ENCODE measurements around the gene SFXN3. TPM values are rescaled to one million over a fixed set of nuclear protein-coding genes. Genes with fewer than 3 reads are reported as not detected.

The SFXN3 gene
- total RNA-seq, 1 experiment from 2014 or later: 2.8 TPM

- no peaks in the 10 kb centered on the region; the same call in 1 of the 2 replicates for H3K4me1 ChIP-seq (ENCODE audit: insufficient read depth, low read length)
- no peaks in the 10 kb centered on the region for H3K36me3 Mint-ChIP-seq (ENCODE audit: insufficient read depth in 1 of 3, low read depth in 3 of 3)
- no peak overlapping the region for H2BK20ac ChIP-seq (ENCODE audit: low read depth, low read length, poor library complexity, severe bottlenecking)
- peaks cover 49% of the 10 kb centered on the region for H3K27me3 Mint-ChIP-seq (ENCODE audit: low read depth)
- no peaks in the 10 kb centered on the region for H3K79me2 ChIP-seq (ENCODE audit: insufficient read depth, low read length)
- peaks cover 8% of the 10 kb centered on the region; the same call in 1 of the 2 replicates for H3K27me3 ChIP-seq (ENCODE audit: insufficient read depth, low read length)
- H4K91ac ChIP-seq (ENCODE audit: insufficient read length, low read depth, low read length): no peak overlapping the region
- H2BK5ac ChIP-seq (ENCODE audit: insufficient read length, low read length): no peak overlapping the region
- H3K23me2 ChIP-seq (ENCODE audit: insufficient read length, low read depth, low read length, poor library complexity, severe bottlenecking): peaks cover 6% of the 10 kb centered on the region
- no peak overlapping the region for H4K8ac ChIP-seq (replicated peaks; ENCODE audit: insufficient read length, low read depth, low read length)
- no peak overlapping the region for H3K4me2 ChIP-seq (ENCODE audit: insufficient read depth, insufficient read length, low read length)
- H3T11ph ChIP-seq (ENCODE audit: low read length): no peak overlapping the region
- H3K14ac ChIP-seq (ENCODE audit: insufficient read depth, low read length): no peak overlapping the region
- no peak overlapping the region for H3K18ac ChIP-seq (ENCODE audit: insufficient read length, low read depth, low read length)
- H3K4me3 Mint-ChIP-seq: no peak overlapping the region
- H3K56ac ChIP-seq (ENCODE audit: insufficient read length, low read depth, low read length): no peak overlapping the region
- H3K79me1 ChIP-seq (ENCODE audit: insufficient read depth, low read depth, low read length, poor library complexity, severe bottlenecking): no peaks in the 10 kb centered on the region
- H2BK15ac ChIP-seq (ENCODE audit: low read depth, low read length): no peak overlapping the region
- no peak overlapping the region for H2BK120ac ChIP-seq (ENCODE audit: low read depth, low read length, poor library complexity, severe bottlenecking)
- no peak for DNase-seq
- H3K9me3 ChIP-seq (ENCODE audit: control insufficient read depth, low read depth, low read length): no peaks in the 10 kb centered on the region
- H3K27ac ChIP-seq (ENCODE audit: insufficient read length, low read depth, low read length): no peak overlapping the region
- no peak overlapping the region for H3K4ac ChIP-seq (ENCODE audit: low read depth, low read length)
- H4K20me1 ChIP-seq (ENCODE audit: control insufficient read depth, insufficient read depth, insufficient read length): no peaks in the 10 kb centered on the region
- no peak overlapping the region for H2BK12ac ChIP-seq (ENCODE audit: insufficient read length, low read depth, low read length)
- H2AFZ ChIP-seq (ENCODE audit: low read length): no peak overlapping the region
- no peak overlapping the region for H3K9ac ChIP-seq (ENCODE audit: extremely low read depth, insufficient read length, low read length)
- H3K27ac Mint-ChIP-seq: peak overlapping the region in 1 of 3 experiments; percentile 27; a peak in 1 of 7 replicates
- peaks cover 12 to 25% of the 10 kb centered on the region in 2 experiments for H3K4me1 Mint-ChIP-seq
- H4K5ac ChIP-seq (ENCODE audit: insufficient read length, low read depth, low read length): no peak overlapping the region
- TF ChIP-seq CTCF (conservative IDR thresholded peaks at IDR 0.05): no peak
- H3K9me3 Mint-ChIP-seq: no peaks in the 10 kb centered on the region
- H2AK5ac ChIP-seq (ENCODE audit: insufficient read length, low read length): no peak overlapping the region
- no CpG with 5 or more reads among the region's 15 CpGs for WGBS (ENCODE audit: extremely low coverage, insufficient read length, low lambda C conversion rate)
- H3K23ac ChIP-seq (ENCODE audit: insufficient read length, low read depth, low read length): no peak overlapping the region
Measured at GRCh38 chr10:101022967-101023705, 7.9 kb upstream of the SFXN3 start.

All from H9 (cell line).